ENCODE data around the gene NTN4. TPM values are rescaled to one million over a fixed set of nuclear protein-coding genes. Genes with fewer than 3 reads are reported as not detected.
A peak's percentile ranks its signal among the peaks of the same experiment; 100 is the strongest.
"Not testable (repeated sequence)": the region's sequence is repeated elsewhere in the genome, so short reads cannot be mapped to it uniquely, and the experiment has no call there.

NTN4 gene
- total RNA-seq, 1 donor from 2014 or later, result 5.5 TPM

- no peak for ATAC-seq
Measured at GRCh38 chr12:95705143-95705542, 85.4 kb downstream of the NTN4 start.

- no peak for ATAC-seq
Measured at GRCh38 chr12:95703986-95704385, 86.6 kb downstream of the NTN4 start.

GRCh38 chr12:95701722-95702418, 88.7 kb downstream of the NTN4 start:
- ATAC-seq, result peak; percentile 80

GRCh38 chr12:95701275-95701674, 89.3 kb downstream of the NTN4 start:
- ATAC-seq, result no peak

GRCh38 chr12:95700316-95700785, 90.2 kb downstream of the NTN4 start:
- no peak for ATAC-seq

- ATAC-seq, result no peak
Measured at GRCh38 chr12:95699579-95699978, 91.0 kb downstream of the NTN4 start.

- no peak for ATAC-seq
Measured at GRCh38 chr12:95694136-95694535, 96.4 kb downstream of the NTN4 start.

- no peak for ATAC-seq
Measured at GRCh38 chr12:95693689-95694088, 96.9 kb downstream of the NTN4 start.

GRCh38 chr12:95690861-95691635, 99.5 kb downstream of the NTN4 start:
- no peak for ATAC-seq

GRCh38 chr12:95687937-95688336, 102.6 kb downstream of the NTN4 start:
- peak; percentile 60 for ATAC-seq

- ATAC-seq, result no peak
Measured at GRCh38 chr12:95683418-95683817, 107.1 kb downstream of the NTN4 start.

GRCh38 chr12:95681210-95681765, 109.3 kb downstream of the NTN4 start:
- no peak for ATAC-seq

- ATAC-seq, result no peak
Measured at GRCh38 chr12:95678684-95679083, 111.9 kb downstream of the NTN4 start.

GRCh38 chr12:95677782-95678181, 112.8 kb downstream of the NTN4 start:
- not testable (repeated sequence) for ATAC-seq

GRCh38 chr12:95674631-95675030, 115.9 kb downstream of the NTN4 start:
- ATAC-seq, result no peak

- no peak for ATAC-seq
Measured at GRCh38 chr12:95674163-95674562, 116.4 kb downstream of the NTN4 start.

GRCh38 chr12:95673576-95673975, 117.0 kb downstream of the NTN4 start:
- no peak for ATAC-seq

GRCh38 chr12:95672166-95672565, 118.4 kb downstream of the NTN4 start:
- no peak for ATAC-seq

- no peak for ATAC-seq
Measured at GRCh38 chr12:95671265-95671664, 119.3 kb downstream of the NTN4 start.

GRCh38 chr12:95663525-95663924, 127.0 kb downstream of the NTN4 start:
- no peak for ATAC-seq

GRCh38 chr12:95661360-95661759, 129.2 kb downstream of the NTN4 start:
- ATAC-seq, result no peak

- no peak for ATAC-seq
Measured at GRCh38 chr12:95658386-95658785, 132.2 kb downstream of the NTN4 start.

- ATAC-seq, result not testable (repeated sequence)
Measured at GRCh38 chr12:95654665-95655064, 135.9 kb downstream of the NTN4 start.

All from esophagus mucosa (tissue), 1 donor.